Keratinocyte (primary cell): Measurements from ENCODE around the gene ZNF555.

Experiments used
- CTCF ChIP-seq, 3 experiments: IDR thresholded peaks in 1 of 3; conservative IDR thresholded peaks in 1 of 3; optimal IDR thresholded peaks in 1 of 3; 2 replicates in 2 of 3; 3 replicates in 1 of 3; pipeline versions ENCODE3 to v1.5.1; 2011; ENCODE audit warnings: low read length in 3 of 3, mild to moderate bottlenecking in 3 of 3, moderate library complexity in 2 of 3, control low read depth in 1 of 3, inconsistent platforms in 1 of 3; ENCODE audit not compliant: insufficient read depth in 2 of 3; ENCODE audit errors: extremely low read depth in 1 of 3
- EZH2 ChIP-seq: IDR thresholded peaks from one replicate; pipeline ENCODE4 v1.6.1; 2012; ENCODE audit warnings: inconsistent platforms, mild to moderate bottlenecking, low read length, moderate library complexity

- TF ChIP-seq CTCF (optimal IDR thresholded peaks at IDR 0.05 in 1 of 3, IDR thresholded peaks at IDR 0.05 in 1 of 3, conservative IDR thresholded peaks at IDR 0.05 in 1 of 3; ENCODE audit: extremely low read depth in 1 of 3, insufficient read depth in 2 of 3, low read length in 3 of 3) (no peak), EZH2 (no peak)
Observed at GRCh38 chr19:2850256-2850925, 9.1 kb downstream of the ZNF555 start.
